SK-N-SH (cell line): ENCODE measurements around the gene IRF5. TPM values are rescaled to one million over a fixed set of nuclear protein-coding genes. Genes with fewer than 3 reads are reported as not detected.

ENCODE experiments used
- CTCF ChIA-PET: fragments of 300-600, 350-600 bp; formaldehyde crosslinking; extraction: SDS; loops from one replicate; lab custom pipeline; 2021; lab: Yijun Ruan, JAX
- POLR2A ChIA-PET: fragments of 350-600 bp; sonication (Branson Sonifier 250); formaldehyde crosslinking; extraction: SDS; loops from one replicate; lab custom pipeline; 2020; ENCODE audit warnings: antibody characterized with exemption, inconsistent platforms; lab: Yijun Ruan, JAX
- DNase-seq: peaks from one replicate; pipeline ENCODE4 v3.0.0; 2012
- H2AFZ ChIP-seq: fragments of 200-600 bp; sonication (generic); 2 replicates; pipeline ENCODE4 v1.8.1; 2016; ENCODE audit warnings: antibody characterized with exemption, mild to moderate bottlenecking, low read depth
- H3F3A ChIP-seq: fragments of 200-600 bp; sonication (generic); replicated peaks from 2 replicates; pipeline ENCODE3; 2016; ENCODE audit warnings: antibody characterized with exemption, mild to moderate bottlenecking; ENCODE audit not compliant: insufficient read depth
- H3K27ac ChIP-seq, 2 experiments: fragments of 200-500 bp in 1 of 2; fragments of 200-600 bp in 1 of 2; sonication (Bioruptor generic) in 1 of 2; sonication (generic), shearing (Covaris generic) in 1 of 2; 2 replicates each; pipeline versions ENCODE4 v1.5.1 to v1.6.1; 2014 to 2016; ENCODE audit warnings: low read depth in 2 of 2, inconsistent platforms in 1 of 2, low read length in 1 of 2, mild to moderate bottlenecking in 1 of 2, mixed read lengths in 1 of 2
- H3K27me3 ChIP-seq: fragments of 200-600 bp; sonication (generic), shearing (Covaris generic); 2 replicates; pipeline ENCODE4 v1.6.1; 2016; ENCODE audit warnings: mixed run types; ENCODE audit not compliant: insufficient read depth
- H3K36me3 ChIP-seq, 2 experiments: fragments of 200-500 bp in 1 of 2; fragments of 200-600 bp in 1 of 2; sonication (Bioruptor generic) in 1 of 2; sonication (generic) in 1 of 2; replicated peaks in 1 of 2; 2 replicates each; pipeline versions ENCODE3 to v1.5.1; 2014 to 2016; ENCODE audit warnings: low read length in 1 of 2, mild to moderate bottlenecking in 1 of 2; ENCODE audit not compliant: insufficient read depth in 2 of 2, control insufficient read depth in 1 of 2
- H3K4me1 ChIP-seq, 2 experiments: fragments of 200-500 bp in 1 of 2; fragments of 200-600 bp in 1 of 2; sonication (Bioruptor generic) in 1 of 2; sonication (generic), shearing (Covaris generic) in 1 of 2; 2 replicates each; pipeline versions ENCODE4 v1.5.1 to v1.6.1; 2014 to 2016; ENCODE audit warnings: low read depth in 1 of 2, low read length in 1 of 2, mixed run types in 1 of 2; ENCODE audit not compliant: insufficient read depth in 2 of 2, control insufficient read depth in 1 of 2
- H3K4me2 ChIP-seq: fragments of 200-600 bp; sonication (generic), shearing (Covaris generic); 2 replicates; pipeline ENCODE4 v1.6.1; 2017; ENCODE audit warnings: mixed run types
- H3K4me3 ChIP-seq, 2 experiments: fragments of 200-500 bp in 1 of 2; fragments of 200-600 bp in 1 of 2; sonication (Bioruptor generic) in 1 of 2; sonication (generic), shearing (Covaris generic) in 1 of 2; 2 replicates each; pipeline versions ENCODE4 v1.5.1 to v1.8.1; 2014 to 2016; ENCODE audit warnings: low read depth in 2 of 2, inconsistent platforms in 1 of 2, low read length in 1 of 2, mild to moderate bottlenecking in 1 of 2, mixed read lengths in 1 of 2, moderate library complexity in 1 of 2
- H3K79me2 ChIP-seq: fragments of 200-600 bp; sonication (generic); 2 replicates; pipeline ENCODE4 v1.8.1; 2017; ENCODE audit warnings: mild to moderate bottlenecking; ENCODE audit not compliant: insufficient read depth
- H3K9ac ChIP-seq: fragments of 200-600 bp; sonication (generic); 2 replicates; pipeline ENCODE4 v1.6.1; 2017; ENCODE audit warnings: mixed run types
- H3K9me2 ChIP-seq: fragments of 200-600 bp; sonication (generic); 2 replicates; pipeline ENCODE4 v1.6.1; 2017; ENCODE audit warnings: mixed run types
- H3K9me3 ChIP-seq: fragments of 200-600 bp; sonication (generic); 2 replicates; pipeline ENCODE4 v1.6.1; 2017; ENCODE audit warnings: mixed run types, mild to moderate bottlenecking, moderate library complexity
- H4K20me1 ChIP-seq: fragments of 200-600 bp; sonication (generic); 2 replicates; pipeline ENCODE4 v1.6.1; 2017; ENCODE audit warnings: mild to moderate bottlenecking, mixed run types; ENCODE audit not compliant: insufficient read depth
- CHD2 ChIP-seq: fragments of 150-350 bp; IDR thresholded peaks from 2 replicates; pipeline ENCODE4 v1.6.1; 2018; ENCODE audit warnings: low read length; ENCODE audit not compliant: partially characterized antibody
- ELF1 ChIP-seq: IDR thresholded peaks from 2 replicates; pipeline ENCODE4 v1.4.0; 2012
- FOSL2 ChIP-seq: IDR thresholded peaks from 2 replicates; pipeline ENCODE4 v1.4.0; 2012; ENCODE audit warnings: low read depth, mild to moderate bottlenecking, moderate library complexity, borderline replicate concordance
- FOXM1 ChIP-seq: IDR thresholded peaks from 2 replicates; pipeline ENCODE4 v1.4.0; 2012; ENCODE audit warnings: low read depth, mild to moderate bottlenecking
- GABPA ChIP-seq: IDR thresholded peaks from 2 replicates; pipeline ENCODE4 v1.4.0; 2012; ENCODE audit warnings: low read depth, mild to moderate bottlenecking
- IRF3 ChIP-seq: fragments of 150-350 bp; IDR thresholded peaks from 2 replicates; pipeline ENCODE4 v1.6.1; 2016; ENCODE audit warnings: mild to moderate bottlenecking, low read depth, low read length
- JUND ChIP-seq: IDR thresholded peaks from 2 replicates; pipeline ENCODE4 v1.4.0; 2012
- MEF2A ChIP-seq: IDR thresholded peaks from 2 replicates; pipeline ENCODE4 v1.4.0; 2012; ENCODE audit warnings: low read depth, borderline replicate concordance
- MXI1 ChIP-seq: IDR thresholded peaks from 2 replicates; pipeline ENCODE4 v1.6.1; 2012; ENCODE audit warnings: mild to moderate bottlenecking, low read depth, low read length, improper control_type of control experiment
- RAD21 ChIP-seq: IDR thresholded peaks from 2 replicates; pipeline ENCODE4 v1.6.1; 2012; ENCODE audit warnings: mild to moderate bottlenecking, low read length
- RCOR1 ChIP-seq: fragments of 150-350 bp; IDR thresholded peaks from 2 replicates; pipeline ENCODE4 v1.6.1; 2017; ENCODE audit warnings: antibody characterized with exemption, low read length
- REST ChIP-seq: IDR thresholded peaks from 2 replicates; pipeline ENCODE4 v1.6.1; 2012; ENCODE audit warnings: mild to moderate bottlenecking, low read depth, low read length, moderate library complexity
- RXRA ChIP-seq: IDR thresholded peaks from 2 replicates; pipeline ENCODE4 v1.4.0; 2012; ENCODE audit warnings: low read depth, mild to moderate bottlenecking, borderline replicate concordance
- SMC3 ChIP-seq: IDR thresholded peaks from 2 replicates; pipeline ENCODE4 v1.6.1; 2012; ENCODE audit warnings: low read depth, low read length, improper control_type of control experiment
- USF1 ChIP-seq: IDR thresholded peaks from 2 replicates; pipeline ENCODE4 v1.4.0; 2012; ENCODE audit warnings: low read depth, borderline replicate concordance
- WGBS: methylation state at CpG from one replicate; pipeline ENCODE4 v1.1.6; 2017; ENCODE audit warnings: low lambda C conversion rate; 5-methylcytosine and 5-hydroxymethylcytosine counted together
- polyA plus RNA-seq, 3 experiments: library from polyadenylated mRNA; depleted of rRNA; stranded (reverse); fragments of >200 nt; gene quantifications; 2 replicates each; pipeline ENCODE4 v1.2.3, GENCODE V29; 2012
- TF ChIP-seq, protein P1 (sequence below): fragments of 150-350 bp; IDR thresholded peaks from 2 replicates; pipeline ENCODE4 v1.6.1; 2017; ENCODE audit warnings: antibody characterized with exemption, low read length, low read depth, borderline replicate concordance

Gene IRF5
- polyA plus RNA-seq, 1 of the 3 experiments (the other 2 are of a cell fraction): 0.62 TPM

GRCh38 chr7:128963327-128963757, 25.6 kb downstream of the IRF5 start:
- no peak overlapping the region for H3K9ac ChIP-seq
- H3K9me3 ChIP-seq: no peaks in the 10 kb centered on the region
- no peak overlapping the region for H3K4me2 ChIP-seq
- no peak overlapping the region for H3K4me3 ChIP-seq
- H3K27ac ChIP-seq: peak overlapping the region in 1 of 2 experiments; percentile 4; a peak in 1 of 4 replicates
- TF ChIP-seq, protein P1, sequence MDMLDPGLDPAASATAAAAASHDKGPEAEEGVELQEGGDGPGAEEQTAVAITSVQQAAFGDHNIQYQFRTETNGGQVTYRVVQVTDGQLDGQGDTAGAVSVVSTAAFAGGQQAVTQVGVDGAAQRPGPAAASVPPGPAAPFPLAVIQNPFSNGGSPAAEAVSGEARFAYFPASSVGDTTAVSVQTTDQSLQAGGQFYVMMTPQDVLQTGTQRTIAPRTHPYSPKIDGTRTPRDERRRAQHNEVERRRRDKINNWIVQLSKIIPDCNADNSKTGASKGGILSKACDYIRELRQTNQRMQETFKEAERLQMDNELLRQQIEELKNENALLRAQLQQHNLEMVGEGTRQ: no peak
- TF ChIP-seq RCOR1: no peak
- no peak for TF ChIP-seq USF1
- TF ChIP-seq REST: no peak
- no peak for TF ChIP-seq GABPA
- no peak for TF ChIP-seq IRF3
- no peak for TF ChIP-seq MEF2A
- POLR2A ChIA-PET: no interaction called here
- H4K20me1 ChIP-seq: no peaks in the 10 kb centered on the region
- peaks cover 8% of the 10 kb centered on the region for H3F3A ChIP-seq
- no peaks in the 10 kb centered on the region for H3K27me3 ChIP-seq
- H3K4me1 ChIP-seq: no peaks in the 10 kb centered on the region; a peak in 2 of 4 replicates
- peaks cover 64 to 70% of the 10 kb centered on the region in 2 experiments for H3K36me3 ChIP-seq
- 88% methylated on average over 1 of the region's 1 CpG for WGBS
- H2AFZ ChIP-seq: no peak overlapping the region
- no peak for DNase-seq
- no peaks in the 10 kb centered on the region for H3K9me2 ChIP-seq
- H3K79me2 ChIP-seq: no peaks in the 10 kb centered on the region
- CTCF ChIA-PET: interaction anchor here (1.1 to 1.2 kb wide), 3 partner anchors 9 to 14 kb away, joined by 4 to 6 read pairs (median 4); no protein-coding TSS in a partner anchor

GRCh38 chr7:128968624-128969023, 30.9 kb downstream of the IRF5 start:
- H3K4me2 ChIP-seq: no peak overlapping the region
- H3K9me3 ChIP-seq: no peaks in the 10 kb centered on the region
- H3K4me3 ChIP-seq: no peak overlapping the region
- no peaks in the 10 kb centered on the region for H3K9me2 ChIP-seq
- H3F3A ChIP-seq: peaks cover 5% of the 10 kb centered on the region
- no peaks in the 10 kb centered on the region for H4K20me1 ChIP-seq
- no peak overlapping the region for H3K9ac ChIP-seq
- peaks cover 82 to 90% of the 10 kb centered on the region in 2 experiments for H3K36me3 ChIP-seq
- ChIA-PET POLR2A (no interaction called here), CTCF (interaction anchor here (0.6 to 1.2 kb wide), 3 partner anchors 123 to 693 kb away, joined by 3 to 5 read pairs (median 3); no protein-coding TSS in a partner anchor)
- WGBS: 89% methylated on average over 1 of the region's 1 CpG
- no peak overlapping the region for H3K27ac ChIP-seq
- H3K27me3 ChIP-seq: no peaks in the 10 kb centered on the region
- no peak overlapping the region for H2AFZ ChIP-seq
- H3K4me1 ChIP-seq: no peaks in the 10 kb centered on the region; a peak in 1 of 4 replicates
- no peaks in the 10 kb centered on the region for H3K79me2 ChIP-seq
- no peak for DNase-seq
- TF ChIP-seq MXI1 (no peak), FOSL2 (no peak), USF1 (no peak), RAD21 (no peak), JUND (no peak), FOXM1 (no peak), ELF1 (no peak), REST (no peak), SMC3 (no peak), CHD2 (no peak), RXRA (no peak)
